ENCODE results near the gene FAM227B. TPM values are rescaled to one million over a fixed set of nuclear protein-coding genes. Genes with fewer than 3 reads are reported as not detected.
"Not testable (repeated sequence)": the region's sequence is repeated elsewhere in the genome, so short reads cannot be mapped to it uniquely, and the experiment has no call there.

Gene FAM227B
- total RNA-seq, 6 experiments from 2014 or later, result 4.3 to 7.5 (median 5.7) TPM

DNA sequence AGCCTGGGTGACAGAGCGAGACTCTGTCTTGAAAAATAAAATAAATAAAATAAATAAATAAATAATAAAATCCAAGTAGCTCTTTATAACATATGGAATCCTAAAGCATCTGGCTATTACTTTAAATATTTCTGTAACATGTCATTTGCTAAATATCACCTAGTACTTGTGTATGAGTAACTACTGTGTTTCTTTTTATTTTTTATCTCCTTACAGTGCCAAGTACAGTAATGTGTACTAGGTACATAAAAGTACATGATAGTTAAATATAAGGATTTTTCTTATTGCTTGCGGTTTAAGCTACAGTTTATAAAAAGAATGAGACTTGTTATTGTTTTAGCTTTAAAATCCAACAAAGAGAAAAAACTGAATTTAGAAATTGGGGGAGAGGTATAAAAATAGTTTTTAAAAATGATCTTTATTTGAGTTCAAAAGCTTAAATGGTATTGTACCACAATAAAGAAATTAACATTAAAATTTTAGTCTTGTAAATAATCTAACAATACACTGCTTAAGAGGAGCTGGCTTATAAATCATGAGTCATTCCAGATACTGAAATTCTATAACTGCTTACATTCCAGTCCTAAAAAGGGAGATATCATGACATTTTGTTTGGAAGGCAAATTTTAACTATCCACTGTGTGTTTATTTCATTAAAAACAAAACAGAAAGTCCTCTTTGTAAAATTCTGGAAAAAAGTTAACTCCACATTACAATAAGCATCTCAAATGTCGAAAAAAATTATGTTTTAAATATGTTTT, 124.4 kb downstream of the FAM227B start:
- Mint-ChIP-seq H3K4me1 (ENCODE audit: low read depth) (peaks cover 61% of the 10 kb centered on the region), H3K4me3 (peak overlapping the region; percentile 63), H3K27me3 (ENCODE audit: insufficient read depth) (no peaks in the 10 kb centered on the region), H3K27ac (peak overlapping the region; percentile 56), H3K36me3 (ENCODE audit: low read depth) (peaks cover 6% of the 10 kb centered on the region), H3K9me3 (peaks cover 5% of the 10 kb centered on the region)
- TF ChIP-seq, protein P1, sequence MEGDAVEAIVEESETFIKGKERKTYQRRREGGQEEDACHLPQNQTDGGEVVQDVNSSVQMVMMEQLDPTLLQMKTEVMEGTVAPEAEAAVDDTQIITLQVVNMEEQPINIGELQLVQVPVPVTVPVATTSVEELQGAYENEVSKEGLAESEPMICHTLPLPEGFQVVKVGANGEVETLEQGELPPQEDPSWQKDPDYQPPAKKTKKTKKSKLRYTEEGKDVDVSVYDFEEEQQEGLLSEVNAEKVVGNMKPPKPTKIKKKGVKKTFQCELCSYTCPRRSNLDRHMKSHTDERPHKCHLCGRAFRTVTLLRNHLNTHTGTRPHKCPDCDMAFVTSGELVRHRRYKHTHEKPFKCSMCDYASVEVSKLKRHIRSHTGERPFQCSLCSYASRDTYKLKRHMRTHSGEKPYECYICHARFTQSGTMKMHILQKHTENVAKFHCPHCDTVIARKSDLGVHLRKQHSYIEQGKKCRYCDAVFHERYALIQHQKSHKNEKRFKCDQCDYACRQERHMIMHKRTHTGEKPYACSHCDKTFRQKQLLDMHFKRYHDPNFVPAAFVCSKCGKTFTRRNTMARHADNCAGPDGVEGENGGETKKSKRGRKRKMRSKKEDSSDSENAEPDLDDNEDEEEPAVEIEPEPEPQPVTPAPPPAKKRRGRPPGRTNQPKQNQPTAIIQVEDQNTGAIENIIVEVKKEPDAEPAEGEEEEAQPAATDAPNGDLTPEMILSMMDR (IDR thresholded peaks at IDR 0.05), result no peak
- DNase-seq, result no peak

DNA sequence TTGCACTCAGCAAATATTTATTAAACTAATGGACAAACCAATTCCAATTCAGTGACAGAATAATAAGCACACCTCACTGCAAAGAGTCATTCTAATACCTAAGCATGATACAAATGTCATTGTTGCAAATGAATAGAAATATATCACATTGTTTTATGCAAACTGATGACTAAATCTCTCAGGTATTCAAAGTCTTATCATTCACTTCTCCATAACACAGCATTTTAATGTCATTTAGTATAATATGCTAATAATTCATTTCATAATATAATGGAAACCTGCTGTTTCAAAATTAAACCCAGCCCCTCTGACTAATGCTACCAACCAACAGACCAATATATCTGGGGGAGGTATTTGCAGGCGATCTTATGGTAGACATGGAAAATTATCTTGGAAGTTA, 125.8 kb downstream of the FAM227B start:
- H3K4me1 Mint-ChIP-seq (ENCODE audit: low read depth), result peaks cover 65% of the 10 kb centered on the region
- H3K4me3 Mint-ChIP-seq, result no peak overlapping the region
- H3K27me3 Mint-ChIP-seq (ENCODE audit: insufficient read depth), result no peaks in the 10 kb centered on the region
- DNase-seq, result no peak
- no peak overlapping the region for H3K27ac Mint-ChIP-seq
- no peaks in the 10 kb centered on the region for H3K36me3 Mint-ChIP-seq (ENCODE audit: low read depth)
- no peaks in the 10 kb centered on the region for H3K9me3 Mint-ChIP-seq
- TF ChIP-seq, protein P1 (IDR thresholded peaks at IDR 0.05), result no peak

DNA sequence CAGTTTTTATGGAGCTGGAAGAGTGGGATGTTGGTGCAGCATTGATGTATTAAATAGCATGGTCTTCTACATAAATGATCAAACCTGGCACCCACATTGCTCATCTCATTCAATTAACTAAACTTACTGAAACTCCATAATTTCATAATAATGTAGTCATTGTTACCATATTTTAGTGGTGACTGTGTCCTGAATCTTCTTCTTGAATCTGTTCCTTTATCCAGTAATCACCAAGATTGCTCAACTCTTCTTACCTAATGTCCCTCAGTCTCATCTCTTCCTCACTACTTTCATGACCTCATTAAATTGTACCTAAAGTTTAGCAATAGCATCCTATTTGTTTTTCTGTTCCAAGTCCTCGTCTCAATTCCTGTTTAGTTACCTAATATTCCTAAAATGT, 127.8 kb downstream of the FAM227B start:
- peaks cover 65% of the 10 kb centered on the region for H3K4me1 Mint-ChIP-seq (ENCODE audit: low read depth)
- peak overlapping the region; percentile 12; the same call in 1 of the 2 replicates for H3K27ac Mint-ChIP-seq
- H3K4me3 Mint-ChIP-seq, result peak overlapping the region; percentile 5; the same call in 1 of the 2 replicates
- no peaks in the 10 kb centered on the region for H3K27me3 Mint-ChIP-seq (ENCODE audit: insufficient read depth)
- TF ChIP-seq, protein P1 (IDR thresholded peaks at IDR 0.05), result no peak
- H3K36me3 Mint-ChIP-seq (ENCODE audit: low read depth), result no peaks in the 10 kb centered on the region
- H3K9me3 Mint-ChIP-seq, result no peaks in the 10 kb centered on the region
- peak; percentile 61 for DNase-seq

DNA sequence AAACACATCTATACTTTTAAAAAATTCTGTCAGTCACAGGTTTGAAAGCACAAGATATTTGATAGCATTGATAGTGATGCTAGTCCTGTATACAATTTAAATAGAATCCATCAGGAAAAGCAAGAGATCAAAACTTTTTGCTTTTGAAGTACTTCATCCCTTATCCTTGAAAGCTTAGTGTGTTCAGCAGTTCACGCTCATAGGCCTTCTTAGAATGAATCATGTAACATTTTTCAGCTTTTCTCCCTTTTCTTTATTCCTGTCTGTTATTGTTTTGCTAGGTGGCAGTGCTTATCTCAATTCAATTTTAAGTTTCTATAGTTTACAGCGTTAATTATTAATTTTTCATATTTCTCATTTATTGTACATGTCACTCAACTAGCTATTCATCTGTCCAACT, 128.5 kb downstream of the FAM227B start:
- Mint-ChIP-seq H3K4me1 (ENCODE audit: low read depth) (peaks cover 58% of the 10 kb centered on the region), H3K27ac (peak overlapping the region; percentile 12; the same call in 1 of the 2 replicates), H3K27me3 (ENCODE audit: insufficient read depth) (no peaks in the 10 kb centered on the region), H3K4me3 (no peak overlapping the region), H3K9me3 (no peaks in the 10 kb centered on the region), H3K36me3 (ENCODE audit: low read depth) (no peaks in the 10 kb centered on the region)
- no peak for DNase-seq
- TF ChIP-seq, protein P1 (IDR thresholded peaks at IDR 0.05), result no peak

DNA sequence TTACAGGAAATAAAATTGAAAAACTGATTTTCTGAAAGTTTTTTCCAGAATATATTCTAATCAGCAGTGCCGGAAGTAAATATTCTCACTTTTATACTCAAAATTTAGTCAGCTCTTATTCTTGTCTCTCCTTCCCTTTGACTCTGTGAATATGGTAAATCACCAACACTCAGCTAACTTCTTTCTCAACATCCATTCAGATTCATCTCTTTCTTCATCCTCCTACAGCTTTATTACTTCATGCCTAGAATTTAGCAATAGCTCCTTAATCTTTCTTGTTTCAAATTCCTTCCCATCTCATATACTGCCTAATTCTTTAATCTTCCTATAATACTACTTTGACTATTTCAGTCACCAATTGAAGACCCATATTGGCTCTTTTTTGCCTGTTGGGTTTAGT, 129.7 kb downstream of the FAM227B start:
- TF ChIP-seq, protein P1 (IDR thresholded peaks at IDR 0.05), result no peak
- DNase-seq, result no peak
- Mint-ChIP-seq H3K36me3 (ENCODE audit: low read depth) (no peaks in the 10 kb centered on the region), H3K4me3 (no peak overlapping the region), H3K9me3 (no peaks in the 10 kb centered on the region), H3K27me3 (ENCODE audit: insufficient read depth) (no peaks in the 10 kb centered on the region), H3K4me1 (ENCODE audit: low read depth) (peaks cover 47% of the 10 kb centered on the region), H3K27ac (no peak overlapping the region)

DNA sequence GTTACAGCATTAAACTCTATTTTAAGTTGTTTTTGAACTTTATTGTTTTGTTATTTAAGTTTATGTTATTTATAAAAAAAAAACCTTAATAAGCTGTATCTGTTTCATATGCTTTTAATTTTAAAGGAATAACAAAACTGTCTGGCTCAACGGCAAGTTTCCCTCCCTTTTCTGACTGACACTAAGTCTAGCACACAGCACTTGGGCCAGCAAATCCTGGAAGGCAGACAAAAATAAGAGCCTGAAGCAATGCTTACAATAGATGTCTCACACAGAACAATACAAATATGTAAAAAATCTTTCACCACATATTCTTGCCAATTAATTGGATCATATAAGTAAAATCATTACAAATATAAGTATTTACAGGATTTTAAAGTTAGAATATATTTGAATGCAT, 135.2 kb downstream of the FAM227B start:
- H3K4me3 Mint-ChIP-seq; H3K36me3 Mint-ChIP-seq (ENCODE audit: low read depth); H3K27ac Mint-ChIP-seq; H3K9me3 Mint-ChIP-seq; H3K4me1 Mint-ChIP-seq (ENCODE audit: low read depth); H3K27me3 Mint-ChIP-seq (ENCODE audit: insufficient read depth); DNase-seq: not testable (repeated sequence)

DNA sequence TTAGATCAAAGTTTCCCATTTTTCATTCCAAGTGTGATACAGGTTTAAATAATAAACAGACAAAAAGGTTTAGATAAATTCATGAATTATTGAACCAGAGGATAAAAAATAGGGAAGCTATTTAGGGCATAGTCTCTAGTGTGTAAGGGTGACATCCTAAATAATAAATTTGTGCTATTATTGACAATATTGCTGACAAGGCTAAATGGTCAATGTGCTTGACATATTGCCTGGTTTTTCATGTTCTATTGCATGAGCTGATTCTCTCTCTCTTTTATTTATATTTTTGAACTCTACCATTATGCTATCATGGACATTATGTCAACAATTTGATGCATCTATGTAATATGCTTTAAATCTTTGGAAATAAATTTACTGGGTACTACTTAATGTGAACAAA, 141.6 kb downstream of the FAM227B start:
- H3K36me3 Mint-ChIP-seq (ENCODE audit: low read depth), result peaks cover 26% of the 10 kb centered on the region
- not testable (repeated sequence) for H3K27ac Mint-ChIP-seq; H3K27me3 Mint-ChIP-seq (ENCODE audit: insufficient read depth); H3K4me1 Mint-ChIP-seq (ENCODE audit: low read depth); DNase-seq; H3K4me3 Mint-ChIP-seq; H3K9me3 Mint-ChIP-seq

DNA sequence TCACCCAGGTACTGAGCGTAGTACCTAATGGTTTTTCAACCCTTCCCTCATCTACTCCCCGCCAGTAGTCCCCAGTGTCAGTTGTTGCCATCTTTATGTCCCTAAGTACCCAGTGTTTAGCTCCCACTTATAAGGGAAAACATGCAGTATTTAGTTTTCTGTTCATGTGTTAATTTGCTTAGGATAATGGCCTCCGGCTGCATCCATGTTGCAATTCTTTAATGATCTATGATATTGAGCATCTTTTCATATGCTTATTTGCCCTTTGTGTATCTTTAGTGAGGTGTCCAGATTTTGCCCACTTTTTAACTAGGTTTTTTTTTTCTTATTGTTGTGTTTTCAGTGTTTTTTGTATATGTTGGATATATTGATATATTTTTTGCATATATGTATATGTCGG, 142.6 kb downstream of the FAM227B start:
- H3K27me3 Mint-ChIP-seq (ENCODE audit: insufficient read depth); H3K9me3 Mint-ChIP-seq; H3K27ac Mint-ChIP-seq; DNase-seq; H3K4me1 Mint-ChIP-seq (ENCODE audit: low read depth); H3K4me3 Mint-ChIP-seq: not testable (repeated sequence)
- H3K36me3 Mint-ChIP-seq (ENCODE audit: low read depth), result peaks cover 22% of the 10 kb centered on the region

Data from HFFc6 (cell line).